Mesothelial cell of epicardium (in vitro differentiated cells): ENCODE results near the gene SMC4. TPM values are rescaled to one million over a fixed set of nuclear protein-coding genes. Genes with fewer than 3 reads are reported as not detected.

Experiments used
- DNase-seq, 2 experiments: peaks; one replicate each; pipeline ENCODE4 v3.0.0; 2021; ENCODE audit warnings: low spot score in 2 of 2; ENCODE audit not compliant: unreplicated experiment in 2 of 2
- H3K27ac Mint-ChIP-seq: 2 replicates; pipeline ENCODE4 v1.8.0; 2021; ENCODE audit warnings: mixed read lengths
- H3K27me3 Mint-ChIP-seq: 2 replicates; pipeline ENCODE4 v1.8.0; 2021; ENCODE audit warnings: low read depth, mixed read lengths
- H3K36me3 Mint-ChIP-seq: 2 replicates; pipeline ENCODE4 v1.8.0; 2021; ENCODE audit warnings: mixed read lengths
- H3K4me1 Mint-ChIP-seq: 2 replicates; pipeline ENCODE4 v1.8.0; 2021; ENCODE audit warnings: mixed read lengths
- H3K4me3 Mint-ChIP-seq: 2 replicates; pipeline ENCODE4 v1.8.0; 2021; ENCODE audit warnings: mild to moderate bottlenecking, moderate library complexity, mixed read lengths
- H3K9me3 Mint-ChIP-seq: 2 replicates; pipeline ENCODE4 v1.8.0; 2021; ENCODE audit warnings: mixed read lengths
- CTCF ChIP-seq: fragments of 200-600 bp; sonication (generic); IDR thresholded peaks from one replicate; pipeline ENCODE4 v1.5.0; 2021; ENCODE audit warnings: antibody characterized with exemption; ENCODE audit not compliant: unreplicated experiment
- total RNA-seq: library from RNA; stranded (reverse); gene quantifications from 3 replicates; pipeline ENCODE4 v1.2.1, GENCODE V29; 2021

SMC4 gene
- total RNA-seq, 1 donor from 2014 or later = 57.4 TPM

DNA sequence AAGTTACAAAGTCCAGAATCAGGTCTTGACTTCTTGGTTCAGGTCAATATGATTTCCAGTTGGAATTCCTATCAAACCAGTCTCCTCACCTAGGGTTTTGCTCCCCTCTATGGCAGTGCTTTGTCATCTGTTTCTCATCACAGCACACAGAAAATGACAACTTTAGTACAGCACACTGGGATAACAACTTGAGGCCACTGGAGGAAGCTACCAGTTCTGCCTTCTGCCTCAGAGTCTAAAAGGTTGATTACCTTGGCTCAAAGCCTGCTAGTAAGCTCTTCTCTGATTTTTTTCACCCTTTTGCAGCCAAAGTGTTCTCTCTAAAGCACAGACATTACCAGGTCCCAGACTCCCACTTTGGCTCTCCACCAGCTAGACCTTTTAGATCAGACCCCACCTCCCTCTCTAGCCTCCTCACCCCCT lies 75.0 kb downstream of the SMC4 start:
- Mint-ChIP-seq H3K27ac (no peak overlapping the region), H3K27me3 (no peaks in the 10 kb centered on the region), H3K4me3 (no peak overlapping the region), H3K4me1 (peaks cover 9% of the 10 kb centered on the region), H3K9me3 (peaks cover 6% of the 10 kb centered on the region), H3K36me3 (peaks cover 5% of the 10 kb centered on the region)
- DNase-seq = no peak
- no peak for TF ChIP-seq CTCF

- Mint-ChIP-seq H3K36me3 (no peaks in the 10 kb centered on the region), H3K4me3 (no peak overlapping the region), H3K4me1 (peaks cover 9% of the 10 kb centered on the region), H3K27ac (no peak overlapping the region), H3K27me3 (no peaks in the 10 kb centered on the region), H3K9me3 (no peaks in the 10 kb centered on the region)
- TF ChIP-seq CTCF = no peak
- DNase-seq = no peak
These were observed 75.7 kb downstream of the SMC4 start for GRCh38 chr3:160475153-160475552.

GRCh38 chr3:160475884-160476283 lies 76.4 kb downstream of the SMC4 start:
- H3K4me3 Mint-ChIP-seq = no peak overlapping the region
- no peak for DNase-seq
- H3K27me3 Mint-ChIP-seq = no peaks in the 10 kb centered on the region
- H3K36me3 Mint-ChIP-seq = no peaks in the 10 kb centered on the region
- peaks cover 9% of the 10 kb centered on the region for H3K4me1 Mint-ChIP-seq
- H3K27ac Mint-ChIP-seq = no peak overlapping the region
- no peak for TF ChIP-seq CTCF
- no peaks in the 10 kb centered on the region for H3K9me3 Mint-ChIP-seq

GRCh38 chr3:160477750-160478149 lies 78.3 kb downstream of the SMC4 start:
- Mint-ChIP-seq H3K36me3 (no peaks in the 10 kb centered on the region), H3K4me3 (no peak overlapping the region), H3K27ac (no peak overlapping the region), H3K27me3 (no peaks in the 10 kb centered on the region), H3K4me1 (peaks cover 9% of the 10 kb centered on the region), H3K9me3 (no peaks in the 10 kb centered on the region)
- no peak for DNase-seq
- TF ChIP-seq CTCF = no peak

- H3K4me3 Mint-ChIP-seq = no peak overlapping the region
- no peaks in the 10 kb centered on the region for H3K27me3 Mint-ChIP-seq
- no peak for DNase-seq
- no peaks in the 10 kb centered on the region for H3K9me3 Mint-ChIP-seq
- TF ChIP-seq CTCF = no peak
- H3K4me1 Mint-ChIP-seq = peaks cover 9% of the 10 kb centered on the region
- H3K36me3 Mint-ChIP-seq = no peaks in the 10 kb centered on the region
- no peak overlapping the region for H3K27ac Mint-ChIP-seq
These were observed 78.9 kb downstream of the SMC4 start for GRCh38 chr3:160478338-160478737.

GRCh38 chr3:160479376-160479775 lies 79.9 kb downstream of the SMC4 start:
- H3K9me3 Mint-ChIP-seq = no peaks in the 10 kb centered on the region
- TF ChIP-seq CTCF = no peak
- H3K27me3 Mint-ChIP-seq = no peaks in the 10 kb centered on the region
- no peak for DNase-seq
- peaks cover 9% of the 10 kb centered on the region for H3K4me1 Mint-ChIP-seq
- no peak overlapping the region for H3K4me3 Mint-ChIP-seq
- H3K36me3 Mint-ChIP-seq = no peaks in the 10 kb centered on the region
- H3K27ac Mint-ChIP-seq = no peak overlapping the region
